HCT116 (cell line): ENCODE data around the gene CYB561A3.

Source experiments
- EGR1 ChIP-seq: IDR thresholded peaks from 2 replicates; pipeline ENCODE4 v1.6.1; 2012; ENCODE audit warnings: low read depth
- POLR2AphosphoS5 ChIP-seq: IDR thresholded peaks from 2 replicates; pipeline ENCODE4 v1.6.1; 2011; ENCODE audit warnings: mild to moderate bottlenecking, low read depth, low read length, moderate library complexity
- SRF ChIP-seq: IDR thresholded peaks from 2 replicates; pipeline ENCODE4 v1.6.1; 2012; ENCODE audit warnings: low read depth
- YY1 ChIP-seq: IDR thresholded peaks from 2 replicates; pipeline ENCODE4 v1.6.1; 2011; ENCODE audit warnings: low read length, low read depth, moderate library complexity, mild to moderate bottlenecking; ENCODE audit not compliant: insufficient replicate concordance; ENCODE audit errors: extremely low read depth
- TF ChIP-seq, protein P1 (sequence below), 3 experiments: fragments of 200-600 bp in 1 of 3; sonication (generic) in 1 of 3; IDR thresholded peaks in 2 of 3; conservative IDR thresholded peaks in 1 of 3; 2 replicates each; pipeline ENCODE4 v1.5.1; 2012 to 2017; ENCODE audit warnings: low read depth in 2 of 3, low read length in 2 of 3, antibody characterized with exemption in 1 of 3, borderline replicate concordance in 1 of 3, control low read depth in 1 of 3, mild to moderate bottlenecking in 1 of 3, mixed read lengths in 1 of 3, mixed run types in 1 of 3, moderate library complexity in 1 of 3; ENCODE audit not compliant: insufficient read depth in 1 of 3

DNA sequence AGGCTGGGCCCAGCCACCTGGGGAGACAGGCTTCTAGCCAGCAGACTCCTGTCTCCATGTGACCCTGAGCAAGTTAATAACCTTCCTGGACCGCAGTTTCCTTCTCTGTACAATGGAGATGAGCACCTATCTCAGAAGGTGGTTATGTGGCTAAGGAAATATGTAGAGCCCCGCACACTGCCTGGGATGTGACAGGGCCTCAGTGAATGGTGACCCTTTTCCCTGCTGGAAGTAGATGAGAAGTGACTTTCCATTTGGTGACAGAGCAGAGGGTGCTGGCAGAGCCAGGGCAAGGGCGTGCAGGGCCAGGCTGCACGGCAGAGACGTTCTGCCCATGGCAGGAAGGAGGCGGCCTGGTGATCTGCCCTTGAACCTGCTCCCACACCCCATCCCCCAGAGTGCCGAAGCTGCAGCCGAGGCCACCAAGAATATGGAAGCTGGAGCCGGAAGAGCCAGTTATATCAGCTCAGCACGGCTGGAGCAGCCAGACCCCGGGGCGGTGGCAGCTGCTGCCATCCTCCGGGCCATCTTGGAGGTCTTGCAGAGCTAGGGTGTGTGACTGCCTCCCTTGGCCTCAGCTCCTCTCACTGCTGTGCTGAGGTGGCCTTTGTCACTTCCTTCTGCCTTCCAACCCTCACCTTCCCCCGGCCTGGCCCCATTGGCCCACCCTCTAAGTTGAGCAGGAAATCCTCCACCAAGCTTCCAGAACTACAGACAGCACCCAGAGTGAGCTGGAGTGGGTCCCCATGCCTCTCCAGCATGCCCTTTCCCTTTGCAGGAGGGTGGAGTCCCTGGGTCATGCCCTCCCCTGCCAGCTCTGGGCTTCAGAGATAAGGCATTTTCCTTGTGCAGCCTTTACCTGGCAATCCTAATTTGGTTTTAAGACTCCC lies 15.5 kb downstream of the CYB561A3 start:
- TF ChIP-seq, protein P1, sequence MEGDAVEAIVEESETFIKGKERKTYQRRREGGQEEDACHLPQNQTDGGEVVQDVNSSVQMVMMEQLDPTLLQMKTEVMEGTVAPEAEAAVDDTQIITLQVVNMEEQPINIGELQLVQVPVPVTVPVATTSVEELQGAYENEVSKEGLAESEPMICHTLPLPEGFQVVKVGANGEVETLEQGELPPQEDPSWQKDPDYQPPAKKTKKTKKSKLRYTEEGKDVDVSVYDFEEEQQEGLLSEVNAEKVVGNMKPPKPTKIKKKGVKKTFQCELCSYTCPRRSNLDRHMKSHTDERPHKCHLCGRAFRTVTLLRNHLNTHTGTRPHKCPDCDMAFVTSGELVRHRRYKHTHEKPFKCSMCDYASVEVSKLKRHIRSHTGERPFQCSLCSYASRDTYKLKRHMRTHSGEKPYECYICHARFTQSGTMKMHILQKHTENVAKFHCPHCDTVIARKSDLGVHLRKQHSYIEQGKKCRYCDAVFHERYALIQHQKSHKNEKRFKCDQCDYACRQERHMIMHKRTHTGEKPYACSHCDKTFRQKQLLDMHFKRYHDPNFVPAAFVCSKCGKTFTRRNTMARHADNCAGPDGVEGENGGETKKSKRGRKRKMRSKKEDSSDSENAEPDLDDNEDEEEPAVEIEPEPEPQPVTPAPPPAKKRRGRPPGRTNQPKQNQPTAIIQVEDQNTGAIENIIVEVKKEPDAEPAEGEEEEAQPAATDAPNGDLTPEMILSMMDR (IDR thresholded peaks at IDR 0.05 in 2 of 3, conservative IDR thresholded peaks at IDR 0.05 in 1 of 3; ENCODE audit: borderline replicate concordance in 1 of 3, insufficient read depth in 1 of 3, low read depth in 2 of 3, low read length in 2 of 3), result no peak
- TF ChIP-seq EGR1 (no peak), POLR2AphosphoS5 (no peak), YY1 (no peak), SRF (no peak)
